H7 (cell line): ENCODE data around the gene SLC6A6. TPM values are rescaled to one million over a fixed set of nuclear protein-coding genes. Genes with fewer than 3 reads are reported as not detected.
A peak's percentile ranks its signal among the peaks of the same experiment; 100 is the strongest.

Experiments used
- DNase-seq: peaks from one replicate; pipeline ENCODE4 v3.0.0; 2012
- H3K27me3 ChIP-seq: 2 replicates; pipeline ENCODE4 v1.6.0; 2011; ENCODE audit warnings: mild to moderate bottlenecking, low read length; ENCODE audit not compliant: control insufficient read depth, insufficient read depth
- H3K36me3 ChIP-seq: replicated peaks from 2 replicates; pipeline ENCODE4 v1.5.1; 2011; ENCODE audit warnings: low read length; ENCODE audit not compliant: control insufficient read depth, insufficient read depth
- H3K4me3 ChIP-seq: 2 replicates; pipeline ENCODE4 v1.5.1; 2011; ENCODE audit warnings: low read depth, mild to moderate bottlenecking, control low read depth, low read length, moderate library complexity; ENCODE audit not compliant: insufficient read depth
- total RNA-seq: library from RNA; depleted of rRNA; stranded (reverse); fragments of >200 nt; shearing (Covaris generic); gene quantifications from 2 replicates; pipeline ENCODE4 v1.2.3, GENCODE V29; 2014

Gene SLC6A6
- total RNA-seq, 1 experiment from 2014 or later, result 88.8 TPM

DNA sequence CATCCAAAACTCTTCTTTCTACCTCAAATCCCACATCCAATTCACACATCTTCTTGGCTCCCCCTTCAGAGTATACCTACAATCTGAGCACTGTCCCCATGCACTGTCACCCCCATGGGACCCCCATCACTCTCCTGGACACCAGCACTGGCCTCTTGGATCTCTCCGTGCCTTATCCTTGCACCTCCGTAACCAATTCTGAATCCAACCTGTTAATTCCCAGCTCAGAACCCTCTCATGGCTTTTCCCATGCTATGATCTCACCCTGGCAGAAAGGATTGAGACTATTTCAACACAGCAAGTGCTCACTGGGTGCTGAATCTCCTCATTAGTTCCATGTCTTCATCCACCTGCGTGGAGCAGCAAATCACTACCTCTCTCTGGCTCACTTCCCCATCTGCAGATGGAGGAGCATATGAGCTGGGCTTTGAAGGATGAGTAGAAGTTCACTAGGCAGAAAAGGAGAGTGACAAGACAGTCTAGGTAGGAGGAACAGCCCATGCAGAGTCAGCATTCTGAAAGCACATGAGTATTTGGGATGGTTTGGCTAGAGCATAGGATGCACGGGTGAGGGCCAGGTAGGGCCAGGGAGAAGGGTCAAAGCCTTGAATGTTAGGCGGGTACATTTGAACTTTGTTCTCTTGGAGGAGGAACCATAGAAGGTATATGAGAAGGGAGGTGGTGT is 48.7 kb downstream of the SLC6A6 start:
- H3K27me3 ChIP-seq, result no peaks in the 10 kb centered on the region
- H3K36me3 ChIP-seq, result peaks cover 56% of the 10 kb centered on the region
- H3K4me3 ChIP-seq, result no peak overlapping the region
- DNase-seq, result no peak

DNA sequence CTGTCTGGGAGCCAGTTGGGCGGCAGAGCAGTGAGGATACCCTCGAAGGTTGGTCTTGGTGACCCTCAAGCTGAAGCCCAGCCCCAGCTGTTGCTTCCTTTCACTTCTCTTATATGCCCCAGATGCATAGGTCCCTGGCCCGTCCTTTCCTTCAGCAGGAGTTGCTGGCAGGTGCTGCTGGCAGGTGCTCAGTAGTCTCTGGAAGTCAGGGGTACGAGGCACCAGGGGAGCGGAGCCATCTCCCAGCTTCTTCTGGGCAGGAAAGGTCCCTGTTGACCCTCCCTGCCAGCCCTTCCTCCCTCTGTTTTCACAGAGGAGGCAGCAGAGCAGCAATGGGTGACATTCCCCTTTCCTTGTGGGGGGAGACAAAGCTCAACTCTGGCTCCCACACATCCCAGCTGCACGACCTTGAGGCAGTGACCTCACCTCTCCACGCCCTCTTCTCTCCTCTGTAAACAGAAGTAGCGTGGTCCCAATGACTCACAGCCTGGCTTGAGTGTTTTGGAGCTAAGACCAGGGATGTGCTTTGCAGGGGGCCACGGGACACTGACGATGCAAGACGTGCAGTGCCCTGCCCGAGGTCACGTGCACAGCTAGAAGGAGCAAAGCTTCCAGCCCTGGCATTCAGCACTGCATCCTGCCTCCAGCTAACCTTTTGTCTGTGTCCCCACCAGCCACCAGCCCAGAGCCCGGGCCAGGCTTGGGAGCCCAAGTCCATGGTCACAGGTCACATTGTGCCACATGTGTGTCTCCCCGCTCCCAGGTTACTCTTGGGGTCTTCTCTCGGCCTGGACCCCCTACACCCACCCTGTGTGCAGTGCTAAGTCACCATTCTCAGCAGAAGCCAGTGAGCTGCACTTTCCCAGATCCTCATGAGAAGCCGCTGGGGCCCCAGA is 49.7 kb downstream of the SLC6A6 start:
- no peak overlapping the region for H3K4me3 ChIP-seq
- no peak for DNase-seq
- H3K27me3 ChIP-seq, result no peaks in the 10 kb centered on the region
- peaks cover 51% of the 10 kb centered on the region for H3K36me3 ChIP-seq

DNA sequence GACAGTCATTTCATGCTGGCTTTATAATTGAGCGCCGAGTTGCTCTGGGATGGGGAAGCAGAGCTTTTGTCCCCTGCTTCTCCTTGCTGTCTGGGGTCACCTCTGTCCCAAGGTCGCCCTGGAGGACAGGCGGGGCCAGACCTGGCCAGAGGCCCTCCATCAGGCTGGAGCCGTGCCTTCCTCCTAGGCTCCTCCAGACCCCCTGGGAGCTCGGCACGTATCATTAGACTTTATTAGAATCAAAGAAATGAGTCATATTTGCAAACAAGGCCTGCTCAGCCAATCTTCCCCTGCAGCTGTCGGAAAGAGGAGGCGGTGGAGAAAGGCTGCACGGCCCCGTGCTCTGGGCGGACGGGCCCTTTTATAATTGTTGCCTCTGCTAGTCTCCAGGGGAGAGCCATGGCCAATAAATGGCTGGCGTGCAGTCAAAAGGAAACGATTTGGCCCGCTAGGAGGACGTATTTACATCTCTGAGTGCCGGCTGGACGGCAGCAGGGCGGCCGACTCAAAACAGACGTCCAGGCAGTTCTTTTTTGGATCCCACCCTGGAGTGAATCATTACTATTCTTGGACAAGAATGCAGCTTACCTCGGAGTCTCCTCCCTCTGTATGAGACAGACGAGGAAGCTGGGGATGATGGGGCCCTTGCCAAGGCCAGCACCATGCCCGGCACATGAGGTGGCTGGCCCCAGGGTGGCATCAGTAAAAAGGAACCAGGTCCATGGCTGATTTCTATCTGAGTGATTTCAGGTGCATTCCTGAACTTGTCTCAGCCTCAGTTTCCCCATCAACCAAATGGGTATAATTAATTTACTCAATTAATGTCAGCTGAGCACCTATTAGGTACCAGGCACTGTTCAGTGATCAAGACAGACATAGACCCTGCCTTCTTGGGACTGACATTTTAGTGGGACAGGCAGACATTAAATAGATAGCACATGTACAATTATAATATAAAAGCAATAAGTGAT is 50.6 kb downstream of the SLC6A6 start:
- H3K27me3 ChIP-seq, result no peaks in the 10 kb centered on the region
- DNase-seq, result no peak
- H3K36me3 ChIP-seq, result peaks cover 43% of the 10 kb centered on the region
- H3K4me3 ChIP-seq, result no peak overlapping the region

DNA sequence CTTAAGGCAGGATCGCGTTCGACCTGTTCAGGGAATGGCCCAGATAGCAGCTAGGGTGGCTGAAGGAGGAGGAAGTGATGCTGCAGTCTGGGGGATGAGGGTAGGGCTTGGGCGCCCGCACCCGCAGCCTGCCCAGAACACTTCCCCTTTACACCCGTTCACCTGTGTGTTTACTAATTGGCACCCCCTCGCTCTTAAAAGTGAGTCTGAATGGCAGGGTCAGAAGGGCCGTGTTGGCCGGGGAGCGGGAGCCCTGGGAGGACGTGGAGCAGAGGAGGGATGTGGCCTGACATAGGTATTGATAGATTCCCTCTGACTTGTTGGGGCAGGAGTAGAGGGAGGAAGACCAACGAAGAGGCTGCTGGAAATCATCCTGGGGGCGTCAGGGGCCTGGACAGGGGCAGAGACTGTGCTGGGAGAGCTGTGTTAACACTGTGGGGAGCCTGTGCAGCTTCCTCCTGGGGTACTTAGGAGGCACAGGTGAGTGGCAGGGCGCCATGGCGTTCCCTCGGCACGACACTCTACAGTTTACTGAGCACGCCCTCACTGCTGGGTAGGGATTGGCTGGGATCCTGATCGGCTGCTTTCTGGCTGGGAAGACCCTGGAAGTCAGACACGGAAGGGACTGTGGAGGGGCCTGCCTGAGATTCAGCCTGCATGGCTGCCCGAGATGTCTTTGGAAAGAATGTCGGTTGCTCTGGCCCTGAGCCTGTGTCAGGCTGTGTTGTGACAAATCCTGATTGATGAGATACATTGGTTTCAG is 51.7 kb downstream of the SLC6A6 start:
- peaks cover 37% of the 10 kb centered on the region for H3K36me3 ChIP-seq
- H3K27me3 ChIP-seq, result no peaks in the 10 kb centered on the region
- H3K4me3 ChIP-seq, result no peak overlapping the region
- no peak for DNase-seq

DNA sequence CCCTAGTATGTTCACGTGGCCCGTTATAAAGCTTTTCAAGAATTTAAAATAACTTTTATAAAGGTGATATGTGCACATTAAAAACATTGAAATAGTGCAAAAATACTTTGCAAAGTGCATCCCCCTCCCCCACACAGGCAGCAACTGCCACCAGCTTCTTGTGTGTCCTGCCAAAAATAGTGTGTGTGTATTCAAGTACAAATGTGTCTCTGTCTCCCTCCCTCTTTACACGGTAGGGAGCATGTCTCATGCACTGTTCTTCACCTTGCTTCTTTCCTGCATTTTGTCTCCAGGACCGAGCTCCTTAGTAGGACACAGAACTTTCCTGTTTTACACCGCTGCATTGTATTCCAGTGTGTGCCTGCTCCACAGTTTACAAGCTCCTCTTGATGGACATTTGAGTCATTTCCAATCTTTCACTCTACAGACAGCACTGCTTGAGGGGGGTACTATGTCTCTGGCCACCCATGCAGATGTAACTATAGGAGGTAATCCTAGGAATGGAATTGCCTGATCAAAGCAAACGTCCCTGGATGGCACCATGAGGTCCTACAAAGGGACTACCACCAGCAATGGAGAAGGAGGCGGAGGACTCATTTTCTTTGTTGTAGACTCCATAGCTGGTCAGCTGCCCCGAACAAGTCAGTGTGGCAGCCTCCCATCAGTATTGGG is 52.4 kb downstream of the SLC6A6 start:
- Histone ChIP-seq H3K27me3 (no peaks in the 10 kb centered on the region), H3K36me3 (peaks cover 37% of the 10 kb centered on the region), H3K4me3 (no peak overlapping the region)
- no peak for DNase-seq

DNA sequence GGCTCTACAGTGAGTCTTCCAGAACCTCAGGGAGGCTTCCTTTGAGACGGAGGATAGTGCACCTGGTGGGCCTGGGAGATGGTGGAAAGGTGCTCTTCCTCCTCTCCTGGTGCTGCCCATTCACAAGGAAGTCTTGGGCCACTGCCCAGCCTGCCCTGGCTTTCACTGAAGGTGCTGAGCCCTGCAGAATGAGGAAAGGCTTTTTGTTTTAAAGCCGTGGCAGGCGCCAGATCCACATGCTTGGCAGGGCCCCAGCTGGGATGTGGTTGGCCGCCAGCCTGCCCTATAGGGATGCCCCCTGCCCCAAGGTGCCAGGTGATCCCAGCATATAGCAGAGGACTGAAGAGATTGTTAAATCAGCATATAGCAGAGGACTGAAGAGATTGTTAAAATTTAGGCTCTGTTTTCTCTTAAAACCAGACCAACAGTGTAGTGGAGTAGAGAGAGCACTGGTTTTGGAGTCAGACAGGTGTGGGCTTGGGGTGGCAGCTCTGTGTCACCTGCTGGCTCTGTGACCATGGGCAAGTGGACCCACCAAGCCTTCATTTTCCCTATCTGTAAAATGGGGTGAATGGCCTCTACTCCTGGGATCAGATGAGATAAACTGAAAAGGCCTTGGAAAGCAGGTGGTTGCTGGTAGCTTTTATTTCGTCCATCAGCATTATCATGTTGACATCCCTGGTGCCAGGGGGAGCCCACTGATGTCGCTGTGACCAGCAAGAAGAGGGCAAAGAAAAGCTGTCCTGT is 53.3 kb downstream of the SLC6A6 start:
- DNase-seq, result no peak
- Histone ChIP-seq H3K4me3 (no peak overlapping the region), H3K36me3 (peaks cover 41% of the 10 kb centered on the region), H3K27me3 (no peaks in the 10 kb centered on the region)

DNA sequence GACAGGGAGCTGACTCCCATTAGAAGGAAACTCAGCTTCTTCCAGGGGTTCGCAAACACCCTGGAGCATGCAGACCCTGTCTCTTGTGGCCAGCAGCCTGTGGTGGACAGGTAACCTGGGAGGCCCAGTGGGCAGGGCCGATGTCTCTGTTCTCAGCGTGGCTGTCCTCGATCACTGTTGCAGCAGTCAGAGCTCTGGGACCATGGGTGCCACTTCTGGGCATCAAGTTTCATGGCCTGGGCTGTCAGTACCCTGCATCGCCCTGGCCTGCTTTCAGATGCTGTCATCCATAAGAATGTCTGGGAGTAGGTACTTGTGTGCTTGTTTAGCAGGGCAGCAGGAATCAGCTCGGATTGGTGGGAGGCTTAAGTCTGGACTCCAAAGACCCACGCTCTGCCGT is 54.4 kb downstream of the SLC6A6 start:
- H3K4me3 ChIP-seq, result no peak overlapping the region
- DNase-seq, result no peak
- no peaks in the 10 kb centered on the region for H3K27me3 ChIP-seq
- peaks cover 34% of the 10 kb centered on the region for H3K36me3 ChIP-seq

DNA sequence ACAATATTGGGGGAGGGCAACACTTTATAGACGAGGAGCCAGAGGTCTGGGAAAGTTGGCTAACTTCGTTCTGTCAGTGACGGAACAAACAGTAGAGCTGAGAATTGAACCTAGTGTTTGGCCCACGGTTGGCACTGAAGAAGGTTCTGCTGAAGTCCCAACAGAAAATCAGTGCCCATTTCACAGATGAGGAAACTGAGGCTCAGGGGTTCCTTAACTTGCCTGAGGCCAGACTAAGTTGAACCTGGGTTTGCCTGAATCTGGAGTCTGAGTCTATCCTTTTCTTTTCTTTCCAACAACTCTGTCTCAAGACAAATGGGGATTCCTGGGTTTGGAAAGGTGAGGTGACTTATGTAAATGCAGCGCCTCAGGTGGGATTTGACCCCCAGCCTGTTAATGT is 55.1 kb downstream of the SLC6A6 start:
- H3K4me3 ChIP-seq, result no peak overlapping the region
- DNase-seq, result no peak
- peaks cover 29% of the 10 kb centered on the region for H3K36me3 ChIP-seq
- no peaks in the 10 kb centered on the region for H3K27me3 ChIP-seq

DNA sequence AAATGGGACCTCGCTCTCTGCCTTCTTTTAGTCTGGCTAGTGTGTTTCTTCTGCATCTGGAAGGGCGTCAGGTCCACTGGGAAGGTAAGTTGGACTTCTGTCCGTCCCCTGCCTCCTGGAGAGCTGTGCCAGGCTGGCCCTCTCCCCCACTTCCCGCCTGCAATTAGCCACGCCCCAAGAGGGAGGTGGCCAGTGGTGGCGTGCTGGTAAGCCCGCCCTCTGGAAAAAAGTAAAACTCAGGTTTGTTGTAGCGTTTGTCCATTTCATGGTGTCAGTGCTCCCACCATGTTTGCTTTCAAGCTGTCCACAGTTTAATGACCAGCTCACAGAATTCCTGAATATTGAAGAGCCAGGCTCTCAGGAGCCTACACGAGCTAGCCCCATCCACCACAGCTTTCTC is 55.6 kb downstream of the SLC6A6 start:
- peak; percentile 94 for DNase-seq
- Histone ChIP-seq H3K27me3 (no peaks in the 10 kb centered on the region), H3K36me3 (peaks cover 32% of the 10 kb centered on the region), H3K4me3 (no peak overlapping the region)

DNA sequence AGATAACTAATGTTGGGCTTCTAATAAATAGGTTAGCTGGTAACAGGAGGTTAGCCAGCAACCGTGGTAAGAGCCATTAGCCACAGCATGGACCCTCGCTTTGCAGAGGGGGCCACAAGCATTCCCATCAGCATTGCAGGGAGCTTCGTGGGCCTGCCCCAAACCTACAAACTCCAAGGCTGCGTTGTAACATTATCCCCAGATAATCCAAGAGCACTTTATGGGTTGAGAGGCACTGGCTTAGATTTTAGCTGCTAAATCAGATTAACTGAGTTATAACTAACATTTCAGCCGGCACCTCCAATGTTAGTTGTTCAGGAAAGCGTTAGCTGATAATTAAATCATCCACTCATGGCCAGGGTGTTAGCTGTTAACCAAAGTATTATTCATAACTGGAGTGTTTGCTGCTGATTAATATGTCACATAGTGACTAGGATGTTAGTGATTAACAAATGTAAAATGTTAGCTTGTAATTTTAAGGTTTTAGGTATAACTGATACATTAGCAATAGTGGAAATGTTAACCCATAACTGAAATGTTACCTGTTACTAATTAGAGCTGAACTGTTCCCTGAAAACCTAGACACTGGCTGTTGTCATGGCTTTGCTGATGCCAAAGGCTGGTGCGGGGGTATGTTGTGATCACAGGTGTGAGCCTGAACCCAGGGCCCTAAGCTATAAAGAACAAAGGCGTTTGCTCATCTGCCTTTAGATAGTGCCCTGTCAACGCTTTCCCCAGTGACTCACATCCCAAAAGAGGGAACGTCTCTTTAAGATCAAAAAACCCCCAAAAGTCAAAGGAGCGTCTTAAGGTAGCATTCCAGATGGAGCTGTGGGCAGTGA is 56.2 kb downstream of the SLC6A6 start:
- no peak for DNase-seq
- Histone ChIP-seq H3K4me3 (no peak overlapping the region), H3K27me3 (no peaks in the 10 kb centered on the region), H3K36me3 (peaks cover 33% of the 10 kb centered on the region)

DNA sequence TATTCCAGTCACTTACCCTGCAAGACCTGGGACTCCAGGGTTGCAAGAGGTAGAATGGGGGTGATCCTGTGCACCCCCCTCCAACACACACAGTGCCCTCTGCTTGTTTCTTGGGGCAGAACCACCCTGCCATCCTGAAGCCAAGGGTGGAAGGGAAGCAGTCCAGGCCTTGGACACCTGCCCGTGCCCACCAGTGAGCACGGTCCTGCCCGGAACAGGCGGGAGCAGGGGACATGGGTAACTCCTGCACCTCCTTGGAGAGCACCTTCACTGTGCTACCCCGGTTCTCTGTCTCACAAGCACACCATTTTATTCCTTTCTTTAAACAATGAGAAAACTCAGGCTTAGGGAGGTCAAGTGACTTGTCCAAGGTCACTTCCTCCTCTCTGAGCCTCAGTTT is 57.0 kb downstream of the SLC6A6 start:
- DNase-seq, result no peak
- H3K27me3 ChIP-seq, result no peaks in the 10 kb centered on the region
- no peak overlapping the region for H3K4me3 ChIP-seq
- peaks cover 39% of the 10 kb centered on the region for H3K36me3 ChIP-seq

DNA sequence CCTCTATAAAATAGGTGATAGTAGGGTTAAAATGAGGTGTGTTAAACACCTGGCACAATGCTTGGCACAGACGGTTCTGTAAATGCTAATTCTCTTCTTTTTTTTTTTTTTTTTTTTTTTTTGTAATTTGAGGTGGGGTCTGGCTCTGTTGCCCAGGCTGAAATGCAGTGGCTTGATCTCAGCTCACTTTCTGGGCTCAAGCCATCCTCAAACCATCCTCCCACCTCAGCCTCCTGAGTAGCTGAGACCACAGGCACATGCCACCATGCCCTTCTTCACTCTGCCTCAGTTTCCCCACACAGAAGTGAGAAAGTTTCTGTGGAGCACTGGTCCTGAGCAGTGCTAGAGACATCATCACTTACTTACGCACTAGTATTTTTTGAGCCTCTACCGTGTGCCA is 57.4 kb downstream of the SLC6A6 start:
- Histone ChIP-seq H3K4me3 (no peak overlapping the region), H3K36me3 (peaks cover 39% of the 10 kb centered on the region), H3K27me3 (no peaks in the 10 kb centered on the region)
- no peak for DNase-seq
